SU-DHL-6 (cell line): ENCODE measurements around the gene GPR63.

ENCODE experiments used
- H2AFZ ChIP-seq: fragments of 200-600 bp; sonication (generic); 2 replicates; pipeline ENCODE4 v1.6.1; 2014; ENCODE audit warnings: low read depth, mild to moderate bottlenecking, moderate library complexity, mixed read lengths, antibody characterized with exemption, low read length; ENCODE audit not compliant: severe bottlenecking
- H3F3A ChIP-seq: fragments of 200-600 bp; shearing (Covaris generic); 2 replicates; pipeline ENCODE4 v1.6.0; 2016; ENCODE audit warnings: antibody characterized with exemption, mild to moderate bottlenecking; ENCODE audit not compliant: insufficient read depth
- H3K27ac ChIP-seq: fragments of 200-600 bp; sonication (generic); 2 replicates; pipeline ENCODE4 v1.5.1; 2016; ENCODE audit warnings: low read depth, mild to moderate bottlenecking, low read length, moderate library complexity, mixed read lengths
- H3K27me3 ChIP-seq: fragments of 200-600 bp; sonication (generic), shearing (Covaris generic); 2 replicates; pipeline ENCODE4 v1.6.0; 2014; ENCODE audit warnings: mild to moderate bottlenecking, low read length
- H3K36me3 ChIP-seq: fragments of 200-600 bp; sonication (generic); 2 replicates; pipeline ENCODE4 v1.6.1; 2014; ENCODE audit warnings: mild to moderate bottlenecking, low read length, mixed read lengths
- H3K4me2 ChIP-seq: fragments of 300-600, 200-600 bp; shearing (Covaris generic), sonication (generic); 2 replicates; pipeline ENCODE4 v1.6.0; 2014; ENCODE audit warnings: low read length, low read depth, mild to moderate bottlenecking; ENCODE audit not compliant: poor library complexity, severe bottlenecking
- H3K4me3 ChIP-seq: fragments of 200-600 bp; sonication (generic); 2 replicates; pipeline ENCODE4 v1.5.1; 2014; ENCODE audit warnings: antibody characterized with exemption, low read length, mild to moderate bottlenecking, mixed read lengths; ENCODE audit not compliant: insufficient read depth, poor library complexity, severe bottlenecking
- H3K79me2 ChIP-seq: fragments of 200-600 bp; sonication (generic); 2 replicates; pipeline ENCODE4 v1.6.1; 2014; ENCODE audit warnings: mild to moderate bottlenecking, low read length, moderate library complexity; ENCODE audit not compliant: insufficient read depth
- H3K9ac ChIP-seq: fragments of 200-600 bp; sonication (generic); 2 replicates; pipeline ENCODE4 v1.7.0; 2014; ENCODE audit warnings: mild to moderate bottlenecking, low read length
- H3K9me2 ChIP-seq: fragments of 200-600 bp; sonication (generic); replicated peaks from 2 replicates; pipeline ENCODE4 v1.6.1; 2014; ENCODE audit warnings: low read length; ENCODE audit not compliant: insufficient read depth
- H3K9me3 ChIP-seq: fragments of 200-600 bp; sonication (generic); 2 replicates; pipeline ENCODE4 v1.6.1; 2014; ENCODE audit warnings: low read length, mixed read lengths; ENCODE audit not compliant: insufficient read depth
- H4K20me1 ChIP-seq: fragments of 200-600 bp; sonication (generic); 2 replicates; pipeline ENCODE4 v1.6.1; 2014; ENCODE audit warnings: low read depth, mild to moderate bottlenecking, antibody characterized with exemption, low read length, moderate library complexity, mixed read lengths
- EZH2phosphoT487 ChIP-seq: fragments of 200-600 bp; sonication (generic), shearing (Covaris generic); conservative IDR thresholded peaks from 2 replicates; pipeline ENCODE4 v1.6.1; 2018; ENCODE audit warnings: mild to moderate bottlenecking, antibody characterized with exemption, low read length, moderate library complexity, mixed read lengths
- TF ChIP-seq, protein P1 (sequence below): fragments of 200-600 bp; sonication (generic); IDR thresholded peaks from one replicate; pipeline ENCODE4 v1.5.1; 2017; ENCODE audit warnings: antibody characterized with exemption, mild to moderate bottlenecking, low read length, moderate library complexity; ENCODE audit not compliant: insufficient read depth, poor library complexity, severe bottlenecking

The GPR63 gene

DNA sequence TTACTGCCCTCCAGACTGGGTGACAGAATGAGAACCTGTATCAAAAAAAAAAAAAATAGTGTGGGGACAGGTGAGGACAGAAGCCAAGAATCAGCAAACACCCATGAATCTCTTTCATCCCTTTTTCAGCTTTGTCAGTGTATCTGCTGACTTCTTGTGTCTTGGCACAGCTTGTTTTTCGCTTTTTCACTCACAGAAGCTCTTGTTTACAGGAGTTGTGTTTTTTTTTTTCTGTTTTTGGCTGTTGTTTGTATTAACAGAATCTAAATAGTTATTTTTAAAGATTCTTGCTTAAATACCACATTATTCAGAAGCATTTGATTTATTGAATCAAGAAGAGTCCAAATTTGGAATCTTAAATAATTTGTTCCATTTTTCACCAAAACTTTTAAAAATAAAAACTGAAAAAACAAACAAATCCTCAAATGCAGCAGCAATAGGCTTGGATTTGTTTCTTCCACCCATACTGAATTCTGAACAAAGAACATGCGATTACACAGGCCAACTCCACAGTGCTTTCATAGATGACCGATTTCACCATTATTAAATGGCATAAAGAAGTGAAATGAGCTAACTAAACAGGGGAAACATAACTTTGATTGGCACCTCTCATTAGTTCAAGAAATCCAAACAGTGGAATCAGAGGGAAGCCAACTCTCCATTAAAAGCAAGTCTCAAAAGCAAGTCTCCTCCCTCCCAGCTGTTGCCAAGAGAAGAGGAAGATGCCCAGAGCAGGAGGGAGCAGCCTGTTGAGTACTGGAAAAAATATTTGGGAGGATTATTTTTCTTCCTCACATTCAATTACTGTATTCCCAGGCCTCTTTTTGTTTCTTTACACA is 27.2 kb upstream of the GPR63 start:
- no peaks in the 10 kb centered on the region for H3F3A ChIP-seq
- TF ChIP-seq, protein P1, sequence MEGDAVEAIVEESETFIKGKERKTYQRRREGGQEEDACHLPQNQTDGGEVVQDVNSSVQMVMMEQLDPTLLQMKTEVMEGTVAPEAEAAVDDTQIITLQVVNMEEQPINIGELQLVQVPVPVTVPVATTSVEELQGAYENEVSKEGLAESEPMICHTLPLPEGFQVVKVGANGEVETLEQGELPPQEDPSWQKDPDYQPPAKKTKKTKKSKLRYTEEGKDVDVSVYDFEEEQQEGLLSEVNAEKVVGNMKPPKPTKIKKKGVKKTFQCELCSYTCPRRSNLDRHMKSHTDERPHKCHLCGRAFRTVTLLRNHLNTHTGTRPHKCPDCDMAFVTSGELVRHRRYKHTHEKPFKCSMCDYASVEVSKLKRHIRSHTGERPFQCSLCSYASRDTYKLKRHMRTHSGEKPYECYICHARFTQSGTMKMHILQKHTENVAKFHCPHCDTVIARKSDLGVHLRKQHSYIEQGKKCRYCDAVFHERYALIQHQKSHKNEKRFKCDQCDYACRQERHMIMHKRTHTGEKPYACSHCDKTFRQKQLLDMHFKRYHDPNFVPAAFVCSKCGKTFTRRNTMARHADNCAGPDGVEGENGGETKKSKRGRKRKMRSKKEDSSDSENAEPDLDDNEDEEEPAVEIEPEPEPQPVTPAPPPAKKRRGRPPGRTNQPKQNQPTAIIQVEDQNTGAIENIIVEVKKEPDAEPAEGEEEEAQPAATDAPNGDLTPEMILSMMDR = no peak
- TF ChIP-seq EZH2phosphoT487 = no peak
- H3K9me2 ChIP-seq = no peaks in the 10 kb centered on the region
- H3K9ac ChIP-seq = no peak overlapping the region
- H4K20me1 ChIP-seq = no peaks in the 10 kb centered on the region
- no peaks in the 10 kb centered on the region for H3K27me3 ChIP-seq
- no peaks in the 10 kb centered on the region for H3K9me3 ChIP-seq
- H3K4me2 ChIP-seq = no peak overlapping the region
- no peak overlapping the region for H3K27ac ChIP-seq
- H3K36me3 ChIP-seq = no peaks in the 10 kb centered on the region
- H3K4me3 ChIP-seq = no peak overlapping the region
- H2AFZ ChIP-seq = no peak overlapping the region
- no peaks in the 10 kb centered on the region for H3K79me2 ChIP-seq

DNA sequence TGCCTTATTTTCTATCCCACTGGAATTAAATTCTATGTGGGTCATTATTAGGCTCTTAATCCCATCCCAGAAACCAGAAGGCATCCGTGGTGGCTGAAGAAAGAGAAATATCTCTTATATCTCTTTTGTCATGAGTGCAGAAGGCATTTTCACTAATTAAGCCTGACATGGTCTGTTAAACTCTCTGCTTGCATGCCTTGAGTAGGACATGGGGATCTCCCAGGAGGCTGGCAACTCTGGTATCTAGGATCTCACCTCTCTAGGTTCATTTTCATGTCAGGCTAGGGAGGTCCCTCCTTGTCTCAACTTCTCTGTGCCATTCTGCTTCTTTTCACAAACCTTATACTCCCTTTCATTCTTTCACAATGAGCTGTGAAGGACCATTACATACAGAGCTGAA is 25.3 kb upstream of the GPR63 start:
- Histone ChIP-seq H3K27ac (no peak overlapping the region), H3K36me3 (no peaks in the 10 kb centered on the region), H3K9ac (no peak overlapping the region), H3K4me2 (no peak overlapping the region), H3K79me2 (no peaks in the 10 kb centered on the region), H3K9me3 (no peaks in the 10 kb centered on the region), H3K27me3 (no peaks in the 10 kb centered on the region), H3K4me3 (no peak overlapping the region), H3F3A (no peaks in the 10 kb centered on the region), H2AFZ (no peak overlapping the region), H4K20me1 (no peaks in the 10 kb centered on the region), H3K9me2 (no peaks in the 10 kb centered on the region)
- TF ChIP-seq, protein P1 = no peak
- TF ChIP-seq EZH2phosphoT487 = no peak

DNA sequence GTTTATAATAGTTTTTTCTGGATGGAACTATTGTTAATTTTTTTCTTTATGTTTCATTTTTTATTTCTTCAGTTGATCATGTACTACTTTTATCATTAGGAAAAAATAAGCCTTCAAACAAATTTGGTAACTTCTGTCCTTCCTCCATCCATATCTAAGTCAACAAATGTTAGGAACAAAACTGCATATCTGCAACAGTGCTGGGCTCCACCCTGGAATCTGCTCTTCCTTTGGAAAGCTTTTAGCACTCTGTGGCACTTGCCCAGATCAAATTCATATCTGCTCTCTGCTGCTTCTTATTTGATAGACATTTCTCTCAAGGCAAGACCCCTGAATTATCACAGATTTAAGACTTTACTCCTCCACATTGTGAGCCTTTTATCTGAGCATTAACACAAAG is 24.3 kb upstream of the GPR63 start:
- no peak overlapping the region for H3K9ac ChIP-seq
- H3K27ac ChIP-seq = no peak overlapping the region
- no peak overlapping the region for H3K4me2 ChIP-seq
- H4K20me1 ChIP-seq = no peaks in the 10 kb centered on the region
- no peaks in the 10 kb centered on the region for H3K9me3 ChIP-seq
- no peak overlapping the region for H2AFZ ChIP-seq
- H3K4me3 ChIP-seq = no peak overlapping the region
- no peaks in the 10 kb centered on the region for H3K27me3 ChIP-seq
- H3K79me2 ChIP-seq = no peaks in the 10 kb centered on the region
- H3F3A ChIP-seq = no peaks in the 10 kb centered on the region
- no peak for TF ChIP-seq EZH2phosphoT487
- TF ChIP-seq, protein P1 = no peak
- H3K36me3 ChIP-seq = no peaks in the 10 kb centered on the region
- no peaks in the 10 kb centered on the region for H3K9me2 ChIP-seq
